HepG2 (cell line): ENCODE results near the gene ELP5. TPM values are rescaled to one million over a fixed set of nuclear protein-coding genes. Genes with fewer than 3 reads are reported as not detected.

Experiments used
- CHCHD3 ChIP-seq: sonication (generic); formaldehyde crosslinking; IDR thresholded peaks from 2 replicates; pipeline ENCODE4 v1.8.0; 2022; ENCODE audit warnings: mild to moderate bottlenecking, missing genetic modification reagents, moderate library complexity
- EP300 ChIP-seq, 3 experiments: sonication (generic) in 1 of 3; formaldehyde crosslinking in 1 of 3; IDR thresholded peaks; 2 replicates each; pipeline versions ENCODE4 v1.5.1 to v1.6.1; 2011 to 2020; ENCODE audit warnings: low read depth in 2 of 3, low read length in 2 of 3, borderline replicate concordance in 1 of 3, improper control_type of control experiment in 1 of 3, mild to moderate bottlenecking in 1 of 3, missing genetic modification reagents in 1 of 3, moderate library complexity in 1 of 3
- FOXA1 ChIP-seq, 2 experiments: fragments of 450-650 bp in 1 of 2; sonication (generic) in 1 of 2; formaldehyde crosslinking in 1 of 2; IDR thresholded peaks; 2 replicates each; pipeline versions ENCODE4 v1.4.0 to v1.6.1; 2016 to 2020; ENCODE audit warnings: missing genetic modification reagents in 1 of 2
- HIVEP1 ChIP-seq: sonication (generic); formaldehyde crosslinking; IDR thresholded peaks from 2 replicates; pipeline ENCODE4 v1.4.0; 2020; ENCODE audit warnings: mild to moderate bottlenecking, missing genetic modification reagents
- HNRNPH1 ChIP-seq: fragments of 200-400 bp; formaldehyde crosslinking; optimal IDR thresholded peaks from 2 replicates; pipeline ENCODE3; 2017; ENCODE audit warnings: mild to moderate bottlenecking, low read depth, low read length
- HNRNPUL1 ChIP-seq: fragments of 200-400 bp; formaldehyde crosslinking; IDR thresholded peaks from 2 replicates; pipeline ENCODE4 v1.6.1; 2017; ENCODE audit warnings: low read depth, mild to moderate bottlenecking, low read length, moderate library complexity
- MLXIP ChIP-seq: sonication (generic); formaldehyde crosslinking; IDR thresholded peaks from 2 replicates; pipeline ENCODE4 v1.9.0; 2021; ENCODE audit warnings: missing genetic modification reagents, borderline replicate concordance
- MXD1 ChIP-seq: sonication (generic); formaldehyde crosslinking; IDR thresholded peaks from 2 replicates; pipeline ENCODE4 v1.4.0; 2020; ENCODE audit warnings: mild to moderate bottlenecking, missing genetic modification reagents
- RFX5 ChIP-seq: IDR thresholded peaks from 2 replicates; pipeline ENCODE4 v1.6.1; 2011; ENCODE audit warnings: low read depth, low read length, improper control_type of control experiment
- SIN3B ChIP-seq: fragments of 150-350 bp; IDR thresholded peaks from 2 replicates; pipeline ENCODE4 v1.6.1; 2014; ENCODE audit warnings: low read length
- SP2 ChIP-seq: sonication (generic); formaldehyde crosslinking; IDR thresholded peaks from 2 replicates; pipeline ENCODE4 v1.5.1; 2020; ENCODE audit warnings: mild to moderate bottlenecking, missing genetic modification reagents
- TGIF2 ChIP-seq: IDR thresholded peaks from 2 replicates; pipeline ENCODE4 v1.6.1; 2016; ENCODE audit warnings: control low read depth, missing compliant biosample characterization
- U2AF2 ChIP-seq: fragments of 200-400 bp; formaldehyde crosslinking; IDR thresholded peaks from 2 replicates; pipeline ENCODE4 v1.6.1; 2017; ENCODE audit warnings: low read depth, mild to moderate bottlenecking, low read length
- ZMYM4 ChIP-seq: sonication (generic); formaldehyde crosslinking; IDR thresholded peaks from 2 replicates; pipeline ENCODE4 v1.8.1; 2023; ENCODE audit warnings: mild to moderate bottlenecking, missing genetic modification reagents
- ZNF530 ChIP-seq: sonication (generic); formaldehyde crosslinking; IDR thresholded peaks from 2 replicates; pipeline ENCODE4 v1.5.0; 2020; ENCODE audit warnings: low read depth, mild to moderate bottlenecking, missing genetic modification reagents
- ZNF687 ChIP-seq: sonication (generic); formaldehyde crosslinking; IDR thresholded peaks from 2 replicates; pipeline ENCODE4 v1.5.1; 2020; ENCODE audit warnings: mild to moderate bottlenecking, missing genetic modification reagents, moderate library complexity
- ZSCAN31 ChIP-seq: sonication (generic); formaldehyde crosslinking; IDR thresholded peaks from 2 replicates; pipeline ENCODE4 v1.5.0; 2020; ENCODE audit warnings: low read depth, mild to moderate bottlenecking, missing genetic modification reagents
- polyA plus RNA-seq, 8 experiments: library from polyadenylated mRNA; depleted of rRNA in 3 of 8; stranded (reverse) in 7 of 8; unstranded in 1 of 8; fragments of >200 nt; fragmentation: Illumina TruSeq in 4 of 8; extraction: Trizol in 4 of 8; gene quantifications; 2 replicates each; pipeline versions ENCODE4 v1.2.1 to v1.2.3, GENCODE V29; 2011 to 2016; ENCODE audit warnings: low read depth in 4 of 8, missing spikeins in 1 of 8, mixed read lengths in 1 of 8; ENCODE audit not compliant: insufficient read depth in 1 of 8
- total RNA-seq, 5 experiments: library from RNA; depleted of rRNA; stranded (reverse); fragments of >200 nt; fragmentation: Illumina TruSeq; extraction: Trizol; gene quantifications; 2 replicates each; pipeline ENCODE4 v1.2.3, GENCODE V29; 2016; ENCODE audit warnings: low read depth in 1 of 5
- TF ChIP-seq, protein P1 (sequence below): sonication (generic); formaldehyde crosslinking; IDR thresholded peaks from 2 replicates; pipeline ENCODE4 v1.4.0; 2020; ENCODE audit warnings: missing genetic modification reagents, low read depth, mild to moderate bottlenecking, borderline replicate concordance
- TF ChIP-seq, protein P2 (sequence below): sonication (generic); formaldehyde crosslinking; IDR thresholded peaks from 2 replicates; pipeline ENCODE4 v1.8.0; 2023; ENCODE audit warnings: mild to moderate bottlenecking, missing genetic modification reagents

The ELP5 gene
- total and polyA plus RNA-seq, 2 of the 13 experiments (the other 11 are each of a cell fraction or from before 2014, with no cell fraction given): 67.6 to 69.8 TPM

DNA sequence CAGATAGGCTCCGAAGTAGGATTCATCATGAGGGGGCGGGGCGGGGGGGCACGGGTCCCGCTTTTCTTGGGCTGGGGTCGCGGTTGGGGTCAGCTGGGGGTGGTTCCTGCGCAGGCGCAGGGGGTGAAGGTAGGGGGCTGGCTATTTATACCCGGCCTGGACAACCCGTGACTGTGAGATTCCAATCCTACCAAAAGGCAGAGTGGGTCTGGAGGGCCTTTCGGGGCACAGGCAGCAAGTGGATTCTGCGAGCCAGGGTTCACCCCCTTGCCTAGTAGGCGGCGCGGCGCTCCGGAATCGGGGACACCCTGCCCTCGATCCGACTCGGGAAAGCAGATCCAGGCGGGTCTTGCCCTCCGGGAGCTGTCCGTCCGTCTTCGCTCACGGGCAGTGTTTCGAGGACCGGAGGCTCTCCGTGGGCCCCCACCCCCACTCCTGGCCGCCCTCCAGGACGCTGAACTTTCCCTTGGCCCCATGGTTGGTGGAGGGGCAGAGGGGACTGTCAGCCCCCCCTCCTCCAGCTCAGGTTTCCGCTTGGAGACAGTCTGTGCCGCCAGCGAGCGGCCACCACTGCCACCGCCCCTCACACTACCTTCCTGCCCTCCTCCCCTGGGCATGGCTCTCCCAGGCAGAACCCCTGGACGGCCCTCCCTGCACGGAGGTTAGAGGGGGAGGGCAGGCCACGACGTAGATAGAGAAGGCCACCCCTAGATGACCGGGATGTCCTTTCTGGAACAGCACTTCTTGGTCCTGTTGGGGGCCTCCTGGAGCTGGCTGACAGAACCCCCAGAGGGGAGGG is 30.1 kb downstream of the ELP5 start (continued):
- TF ChIP-seq ZNF687 (CRISPR knock-in tag) (peak; percentile 64), SP2 (no peak), HNRNPH1 (no peak), CHCHD3 (CRISPR knock-in tag) (no peak), HIVEP1 (CRISPR knock-in tag) (peak; percentile 7; the same call in 1 of the 2 replicates), HNRNPUL1 (no peak), TGIF2 (CRISPR knock-in tag) (no peak), EP300 (IDR thresholded peaks at IDR 0.05; ENCODE audit: low read depth in 2 of 2, low read length in 2 of 2) (no peak), EP300 (CRISPR knock-in tag; IDR thresholded peaks at IDR 0.05; ENCODE audit: borderline replicate concordance) (no peak), MLXIP (CRISPR knock-in tag) (no peak), ZSCAN31 (no peak), ZMYM4 (CRISPR knock-in tag) (no peak), SIN3B (no peak), RFX5 (no peak), MXD1 (no peak), ZNF530 (CRISPR knock-in tag) (no peak), U2AF2 (no peak), FOXA1 (IDR thresholded peaks at IDR 0.05) (no peak), FOXA1 (CRISPR knock-in tag; IDR thresholded peaks at IDR 0.05) (no peak)
- TF ChIP-seq, protein P1, sequence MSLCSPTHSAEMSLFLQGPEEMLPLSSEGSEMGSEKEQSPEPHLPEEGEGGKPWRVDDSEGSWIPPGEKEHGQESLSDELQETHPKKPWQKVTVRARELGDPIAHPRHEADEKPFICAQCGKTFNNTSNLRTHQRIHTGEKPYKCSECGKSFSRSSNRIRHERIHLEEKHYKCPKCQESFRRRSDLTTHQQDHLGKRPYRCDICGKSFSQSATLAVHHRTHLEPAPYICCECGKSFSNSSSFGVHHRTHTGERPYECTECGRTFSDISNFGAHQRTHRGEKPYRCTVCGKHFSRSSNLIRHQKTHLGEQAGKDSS: no peak
- TF ChIP-seq, protein P2, sequence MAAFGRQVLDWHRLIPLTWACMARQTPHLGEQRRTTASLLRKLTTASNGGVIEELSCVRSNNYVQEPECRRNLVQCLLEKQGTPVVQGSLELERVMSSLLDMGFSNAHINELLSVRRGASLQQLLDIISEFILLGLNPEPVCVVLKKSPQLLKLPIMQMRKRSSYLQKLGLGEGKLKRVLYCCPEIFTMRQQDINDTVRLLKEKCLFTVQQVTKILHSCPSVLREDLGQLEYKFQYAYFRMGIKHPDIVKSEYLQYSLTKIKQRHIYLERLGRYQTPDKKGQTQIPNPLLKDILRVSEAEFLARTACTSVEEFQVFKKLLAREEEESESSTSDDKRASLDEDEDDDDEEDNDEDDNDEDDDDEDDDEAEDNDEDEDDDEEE (CRISPR knock-in tag): no peak
